Adrenal gland (tissue), 5 donors: ENCODE measurements around the gene KIAA1755.

Experiments
- CTCF ChIP-seq, 6 experiments: fragments of 450-650 bp in 4 of 6; fragments of 200-600 bp in 2 of 6; sonication (generic) in 1 of 6; IDR thresholded peaks; 1 replicate in 5 of 6; 2 replicates in 1 of 6; pipeline versions ENCODE4 v1.5.1 to v1.8.0; 2016 to 2021; ENCODE audit warnings: antibody characterized with exemption in 6 of 6, mild to moderate bottlenecking in 2 of 6, moderate library complexity in 1 of 6
- POLR2A ChIP-seq, 2 donors: fragments of 450-650 bp; IDR thresholded peaks; one replicate each; pipeline ENCODE4 v1.6.1; 2017; ENCODE audit warnings: antibody characterized with exemption in 2 of 2, mild to moderate bottlenecking in 2 of 2, moderate library complexity in 1 of 2
- donor health status: DM: no; HTN: no; CAD: no.

DNA sequence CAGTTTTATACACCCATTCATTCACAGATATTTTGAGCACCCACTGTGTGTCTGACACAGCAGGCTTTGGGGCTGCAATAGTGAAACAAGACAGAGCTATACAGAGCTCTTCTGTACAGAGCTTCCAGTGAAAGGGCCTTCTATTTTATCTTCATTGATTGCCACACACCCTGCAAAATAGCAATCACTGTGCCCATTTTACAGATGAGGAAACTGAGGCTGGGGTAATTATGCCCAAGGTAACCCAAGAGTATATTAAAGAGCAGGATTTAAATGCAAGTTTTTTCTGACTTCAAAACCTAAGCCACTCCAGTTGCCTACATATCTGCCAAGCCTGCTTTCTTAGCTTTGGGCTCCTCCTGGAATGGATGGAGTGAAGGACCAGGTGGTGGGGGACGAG lies 47.9 kb upstream of the KIAA1755 start:
- TF ChIP-seq CTCF (IDR thresholded peaks at IDR 0.05): no peak
- TF ChIP-seq POLR2A (IDR thresholded peaks at IDR 0.05): no peak
